COLO829 (cell line): ENCODE results near the gene CMTM4.

Experiments
- DNase-seq: peaks from one replicate; pipeline ENCODE4 v3.0.0; 2012; ENCODE audit warnings: low spot score

The CMTM4 gene

DNA sequence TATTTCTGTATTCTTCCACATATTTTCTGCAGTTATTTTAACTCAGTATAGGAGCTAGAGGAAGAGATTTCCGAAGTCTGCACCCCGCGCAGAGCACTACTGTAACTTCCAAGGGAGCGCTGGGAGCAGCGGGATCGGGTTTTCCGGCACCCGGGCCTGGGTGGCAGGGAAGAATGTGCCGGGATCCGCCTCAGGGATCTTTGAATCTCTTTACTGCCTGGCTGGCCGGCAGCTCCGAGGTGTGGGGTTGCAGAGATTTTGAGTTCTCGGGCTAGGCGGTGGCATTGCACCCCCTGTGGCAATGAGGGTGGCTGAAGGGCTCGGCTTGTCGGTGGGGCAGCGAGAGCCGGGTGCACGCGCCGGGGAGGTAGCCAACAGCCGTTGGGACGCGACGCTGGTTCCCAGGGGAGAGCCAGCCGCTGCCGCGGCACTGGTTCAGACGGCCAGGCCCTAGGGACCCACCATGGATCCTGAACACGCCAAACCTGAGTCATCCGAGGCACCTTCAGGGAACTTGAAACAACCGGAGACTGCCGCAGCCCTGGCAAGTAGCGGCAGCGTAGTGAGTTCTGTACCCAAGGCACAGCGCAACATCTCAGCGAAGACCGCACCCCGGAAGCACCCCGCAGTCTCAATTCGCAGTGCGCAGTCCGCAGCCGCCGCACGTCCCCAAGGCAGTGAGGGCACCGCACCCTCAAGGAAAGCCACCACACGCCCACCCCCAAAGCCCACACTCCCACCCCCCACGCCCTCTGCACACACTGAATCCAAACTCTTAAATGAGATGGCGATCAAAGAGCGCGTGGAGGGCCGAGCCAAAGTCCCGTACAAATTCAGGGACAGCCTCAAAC is 130.3 kb downstream of the CMTM4 start, which contains the start of gene CMTM1:
TSS of gene CMTM1 (plus strand) at position 389 of the 851 bp plus-strand sequence. CDS start at position 464, 75 bp downstream.
- no peak for DNase-seq
